Heart left ventricle (tissue), 13 donors: ENCODE measurements around the gene GAREM1.

Experiments
- POLR2A ChIP-seq, 2 donors: fragments of 450-650 bp; IDR thresholded peaks; one replicate each; pipeline ENCODE4 v1.6.1; 2017; ENCODE audit warnings: antibody characterized with exemption in 2 of 2, mild to moderate bottlenecking in 2 of 2, moderate library complexity in 2 of 2
- TF ChIP-seq, protein P1 (sequence below), 12 donors: fragments of 200-600 bp; sonication (generic) in 4 of 12; IDR thresholded peaks; one replicate each; pipeline versions ENCODE4 v1.5.0 to v1.8.0; 2018 to 2022; ENCODE audit warnings: antibody characterized with exemption in 12 of 12, mild to moderate bottlenecking in 5 of 12
- donor health status: ischemic (EF 13 %, LVEDD 7.1; RV severe dilation, severe dysfunction).
- donor health status: DM: no; HTN: yes; CAD: no.
- donor health status: DM: no; HTN: no; CAD: no.
- donor health status: ischemic (EF 25% LVEDD 6.9; RV normal size, moderate dysfunction).
- donor health status: ischemic (EF 25% LVEDD 5.7; RV mildly dilated, moderate dysfunction).
- donor health status: ischemic (EF 35%, LVEDD 5.7; RV mildly dilated, moderate dysfunction).
- donor health status: nonischemic (EF 11% LVEDD 7.7; RV severe dilation, severe dysfunction).
- donor health status: DM: yes; HTN: yes; CAD: no.
- donor health status: PGD.
- donor health status: ischemic (EF 29% LVEDD 5.4; RV normal size, mild dysfunction).
- donor health status: nonischemic (EF 23%, LVEDD 6.1; RV moderate dilation, normal function).

DNA sequence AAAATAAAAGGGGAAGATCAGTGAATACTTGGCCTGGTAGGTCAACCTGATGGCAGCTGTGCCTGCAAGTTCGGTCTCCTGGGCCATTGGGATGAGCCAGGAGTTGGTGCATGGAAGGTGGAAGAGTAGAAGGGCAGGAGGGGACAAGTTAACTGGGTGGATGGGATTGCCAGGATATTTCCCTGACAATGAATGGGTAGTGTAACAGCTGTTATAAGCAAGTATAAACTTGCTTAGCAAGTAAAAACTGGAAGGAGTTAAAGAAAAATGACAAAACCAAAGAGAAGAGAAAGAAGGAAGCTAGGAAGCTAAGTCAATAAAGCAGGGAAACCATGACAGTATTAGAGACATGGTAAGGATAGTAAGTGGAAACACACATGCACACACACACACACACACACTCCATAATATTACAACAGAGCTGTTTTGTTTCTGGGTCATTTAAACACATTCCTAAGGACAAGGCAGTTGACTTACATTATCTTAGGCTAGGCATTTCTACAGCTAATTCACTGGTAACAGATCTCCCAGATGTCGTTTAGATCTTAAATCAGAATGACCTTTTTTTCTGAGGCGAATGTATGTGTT lies 251.2 kb downstream of the GAREM1 start:
- TF ChIP-seq, protein P1, sequence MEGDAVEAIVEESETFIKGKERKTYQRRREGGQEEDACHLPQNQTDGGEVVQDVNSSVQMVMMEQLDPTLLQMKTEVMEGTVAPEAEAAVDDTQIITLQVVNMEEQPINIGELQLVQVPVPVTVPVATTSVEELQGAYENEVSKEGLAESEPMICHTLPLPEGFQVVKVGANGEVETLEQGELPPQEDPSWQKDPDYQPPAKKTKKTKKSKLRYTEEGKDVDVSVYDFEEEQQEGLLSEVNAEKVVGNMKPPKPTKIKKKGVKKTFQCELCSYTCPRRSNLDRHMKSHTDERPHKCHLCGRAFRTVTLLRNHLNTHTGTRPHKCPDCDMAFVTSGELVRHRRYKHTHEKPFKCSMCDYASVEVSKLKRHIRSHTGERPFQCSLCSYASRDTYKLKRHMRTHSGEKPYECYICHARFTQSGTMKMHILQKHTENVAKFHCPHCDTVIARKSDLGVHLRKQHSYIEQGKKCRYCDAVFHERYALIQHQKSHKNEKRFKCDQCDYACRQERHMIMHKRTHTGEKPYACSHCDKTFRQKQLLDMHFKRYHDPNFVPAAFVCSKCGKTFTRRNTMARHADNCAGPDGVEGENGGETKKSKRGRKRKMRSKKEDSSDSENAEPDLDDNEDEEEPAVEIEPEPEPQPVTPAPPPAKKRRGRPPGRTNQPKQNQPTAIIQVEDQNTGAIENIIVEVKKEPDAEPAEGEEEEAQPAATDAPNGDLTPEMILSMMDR (IDR thresholded peaks at IDR 0.05), result no peak
- no peak for TF ChIP-seq POLR2A (IDR thresholded peaks at IDR 0.05)
